T-helper 2 cell treated with Interferon-gamma antibody and Interleukin-4, amounts not matched to agents 5 μg/mL and 100 μg/mL, for 36 hours (primary cell): ENCODE data around the gene ATP1A2.

ENCODE experiments used
- DNase-seq: peaks from one replicate; pipeline ENCODE4 v3.0.0; 2021; ENCODE audit warnings: low spot score
- H3K27ac Mint-ChIP-seq: one replicate; pipeline ENCODE4 v1.8.0; 2021; ENCODE audit warnings: mild to moderate bottlenecking, mixed read lengths
- H3K27me3 Mint-ChIP-seq: one replicate; pipeline ENCODE4 v1.8.0; 2021; ENCODE audit warnings: low read depth, mixed read lengths
- H3K36me3 Mint-ChIP-seq: one replicate; pipeline ENCODE4 v1.8.0; 2021; ENCODE audit warnings: low read depth, mixed read lengths
- H3K4me1 Mint-ChIP-seq: one replicate; pipeline ENCODE4 v1.8.0; 2021; ENCODE audit warnings: low read depth, mixed read lengths
- H3K4me3 Mint-ChIP-seq: one replicate; pipeline ENCODE4 v1.8.0; 2022; ENCODE audit warnings: mild to moderate bottlenecking, moderate library complexity, mixed read lengths
- H3K9me3 Mint-ChIP-seq: one replicate; pipeline ENCODE4 v1.8.0; 2021; ENCODE audit warnings: mixed read lengths

The ATP1A2 gene

DNA sequence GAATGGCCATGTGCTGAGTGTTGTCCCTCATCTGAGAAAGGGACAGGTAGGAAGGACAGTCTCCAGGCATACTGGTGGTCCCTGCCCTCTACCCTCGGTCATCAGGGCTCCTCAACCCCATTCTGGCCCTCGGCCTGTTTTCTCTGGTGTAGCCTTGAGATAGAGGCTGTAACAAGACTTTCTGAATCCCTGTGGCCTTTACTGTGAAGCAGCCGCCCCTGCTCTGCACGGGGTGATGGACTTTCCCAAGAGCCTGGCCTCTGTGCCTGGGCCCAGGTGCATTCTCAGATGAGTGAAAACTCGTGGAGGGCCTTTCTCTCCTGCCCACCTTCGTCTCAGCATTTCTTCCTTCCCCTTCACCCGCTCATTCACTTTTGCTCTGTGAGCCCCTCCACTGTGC lies 71.8 kb downstream of the ATP1A2 start:
- Mint-ChIP-seq H3K27me3 (no peaks in the 10 kb centered on the region), H3K36me3 (no peaks in the 10 kb centered on the region), H3K9me3 (no peaks in the 10 kb centered on the region), H3K27ac (no peak overlapping the region), H3K4me1 (no peaks in the 10 kb centered on the region), H3K4me3 (no peak overlapping the region)
- DNase-seq = no peak

DNA sequence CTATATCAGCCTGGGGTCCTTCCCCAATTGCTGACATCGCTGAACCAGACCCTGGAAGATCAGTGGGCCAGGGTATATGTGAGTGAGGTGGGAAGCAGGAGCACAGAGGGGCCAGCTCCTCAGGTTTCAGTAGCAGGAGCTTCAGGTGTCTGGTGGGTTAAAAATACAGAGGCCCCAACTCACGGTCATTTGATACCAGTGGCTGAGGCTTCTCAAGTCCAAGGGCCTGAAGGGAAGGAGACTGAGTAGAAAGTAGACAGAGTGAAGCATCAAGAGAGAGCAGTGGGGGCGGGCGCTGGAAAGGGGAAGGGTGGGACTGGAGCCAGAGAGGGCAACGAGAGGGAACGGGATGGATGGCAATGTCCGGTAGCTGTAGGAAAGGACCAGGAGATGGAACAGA lies 72.8 kb downstream of the ATP1A2 start:
- Mint-ChIP-seq H3K27ac (no peak overlapping the region), H3K4me1 (no peaks in the 10 kb centered on the region), H3K36me3 (no peaks in the 10 kb centered on the region), H3K27me3 (no peaks in the 10 kb centered on the region), H3K9me3 (no peaks in the 10 kb centered on the region), H3K4me3 (no peak overlapping the region)
- no peak for DNase-seq

- Mint-ChIP-seq H3K27ac (no peak within 1 kb of the TSS), H3K27me3 (no peaks in the 10 kb centered on the region), H3K36me3 (no peaks in the 10 kb centered on the region), H3K4me3 (no peak within 1 kb of the TSS), H3K9me3 (no peaks in the 10 kb centered on the region), H3K4me1 (no peaks in the 10 kb centered on the region)
- DNase-seq = no peak
Measured at GRCh38 chr1:160189649-160190625, 74.4 kb downstream of the ATP1A2 start, which contains the start of gene CASQ1. TSS of gene CASQ1 (plus strand) at chr1:160190575. CDS start at chr1:160190752, 177 bp downstream.

DNA sequence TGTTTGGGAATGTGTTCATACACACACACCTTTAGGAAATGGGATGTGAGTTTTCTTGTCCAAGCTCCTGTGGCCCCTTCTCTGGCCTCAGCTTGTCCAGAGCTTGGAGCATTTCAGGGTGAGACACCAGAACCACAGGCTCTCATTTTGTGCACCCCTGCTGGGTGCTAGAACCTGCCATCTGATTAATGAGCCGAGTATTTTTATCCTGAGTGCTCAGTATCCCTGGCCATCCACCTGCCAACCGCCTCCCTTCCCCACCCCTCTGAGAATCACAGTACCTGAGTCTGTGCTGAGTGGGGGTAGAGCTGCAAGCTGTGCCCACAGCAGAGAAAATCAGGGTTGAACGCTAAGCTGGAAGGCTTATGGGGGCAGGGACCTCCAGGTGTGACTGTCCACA lies 76.2 kb downstream of the ATP1A2 start:
- Mint-ChIP-seq H3K4me3 (no peak overlapping the region), H3K4me1 (no peaks in the 10 kb centered on the region), H3K27me3 (no peaks in the 10 kb centered on the region), H3K36me3 (no peaks in the 10 kb centered on the region), H3K9me3 (no peaks in the 10 kb centered on the region), H3K27ac (no peak overlapping the region)
- no peak for DNase-seq

GRCh38 chr1:160192234-160192633 lies 76.7 kb downstream of the ATP1A2 start:
- Mint-ChIP-seq H3K4me1 (no peaks in the 10 kb centered on the region), H3K4me3 (no peak overlapping the region), H3K27ac (no peak overlapping the region), H3K36me3 (no peaks in the 10 kb centered on the region), H3K27me3 (no peaks in the 10 kb centered on the region), H3K9me3 (no peaks in the 10 kb centered on the region)
- no peak for DNase-seq
